T-helper 2 cell (primary cell): Measurements from ENCODE around the gene RPL13A.
"Not testable (repeated sequence)": the region's sequence is repeated elsewhere in the genome, so short reads cannot be mapped to it uniquely, and the experiment has no call there.

ENCODE experiments used
- DNase-seq, 5 experiments: peaks; one replicate each; pipeline versions ENCODE4 v3.0.0 to v3.0.0-alpha.2; 2012 to 2022
- total RNA-seq, 2 donors: gene quantifications; one replicate each; lab custom pipeline; 2026; lab: John Stamatoyannopoulos, UW

Gene RPL13A
- 1,932 to 2,702 reads per million in 2 donors for total RNA-seq

DNA sequence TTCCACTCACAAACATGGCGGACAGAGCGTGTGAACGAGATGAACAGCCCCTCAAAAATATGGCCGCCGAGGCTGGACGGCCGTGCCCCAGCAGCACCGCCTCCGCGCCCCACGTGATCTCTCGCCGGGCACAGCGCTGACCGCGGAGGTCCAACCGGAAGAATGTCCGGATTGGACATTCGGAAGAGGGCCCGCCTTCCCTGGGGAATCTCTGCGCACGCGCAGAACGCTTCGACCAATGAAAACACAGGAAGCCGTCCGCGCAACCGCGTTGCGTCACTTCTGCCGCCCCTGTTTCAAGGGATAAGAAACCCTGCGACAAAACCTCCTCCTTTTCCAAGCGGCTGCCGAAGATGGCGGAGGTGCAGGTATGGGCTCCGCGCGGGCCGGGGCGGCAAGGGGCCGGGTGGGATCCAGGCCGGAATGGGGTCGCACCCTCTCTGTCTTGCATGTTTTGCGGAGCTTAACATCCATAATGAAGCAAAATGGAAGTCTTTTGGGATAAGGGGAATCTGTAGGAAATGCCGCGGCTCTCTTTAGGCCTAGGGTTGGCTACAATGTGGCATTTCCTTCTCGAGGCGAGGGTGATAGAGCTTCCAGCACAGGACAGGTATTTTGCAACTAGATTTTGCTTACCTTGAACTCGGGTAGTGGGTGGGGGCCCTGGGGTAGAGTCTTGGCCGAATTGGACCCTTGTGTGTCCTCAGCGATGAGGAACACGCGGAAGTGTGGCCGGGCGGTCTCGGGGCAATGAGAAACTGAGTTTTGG lies at the start of gene RPL13A:
RPL13A (plus strand) TSS at position 332 of the 769 bp plus-strand sequence; CDS start at position 354, 22 bp downstream.
- peak; percentile 98 to 100 (median 99) for DNase-seq

- DNase-seq: no peak
Measured at GRCh38 chr19:49438261-49438660, 49.1 kb upstream of the RPL13A start.

DNA sequence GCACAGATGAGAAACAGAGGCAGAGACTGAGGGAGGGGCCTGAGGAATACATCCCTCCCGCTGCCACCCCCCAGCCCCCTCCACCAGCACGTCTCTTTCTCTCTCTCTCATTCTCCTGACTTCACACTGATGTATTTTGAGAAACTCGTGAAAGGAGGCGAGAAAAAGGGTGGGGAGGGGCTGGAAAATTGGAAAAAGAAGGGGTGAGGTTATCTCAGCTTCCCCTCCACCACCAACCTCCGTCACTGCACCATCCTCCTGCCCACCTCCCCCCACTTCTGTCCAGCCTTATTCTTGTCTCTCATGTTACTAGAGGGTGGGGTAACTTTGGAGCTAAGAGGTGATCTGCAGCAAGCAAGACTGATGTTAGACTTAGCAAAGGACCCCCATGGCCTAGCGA lies 47.6 kb upstream of the RPL13A start:
- no peak for DNase-seq

GRCh38 chr19:49440439-49441209 lies 46.8 kb upstream of the RPL13A start:
- no peak for DNase-seq

GRCh38 chr19:49441210-49441959 lies 46.0 kb upstream of the RPL13A start, which contains the start of gene SLC17A7:
TSS of gene SLC17A7 (minus strand) at chr19:49441527. CDS start at chr19:49441379, 148 bp downstream.
- DNase-seq: peak in 4 of 5 experiments; percentile 23 to 46 (median 38)

DNA sequence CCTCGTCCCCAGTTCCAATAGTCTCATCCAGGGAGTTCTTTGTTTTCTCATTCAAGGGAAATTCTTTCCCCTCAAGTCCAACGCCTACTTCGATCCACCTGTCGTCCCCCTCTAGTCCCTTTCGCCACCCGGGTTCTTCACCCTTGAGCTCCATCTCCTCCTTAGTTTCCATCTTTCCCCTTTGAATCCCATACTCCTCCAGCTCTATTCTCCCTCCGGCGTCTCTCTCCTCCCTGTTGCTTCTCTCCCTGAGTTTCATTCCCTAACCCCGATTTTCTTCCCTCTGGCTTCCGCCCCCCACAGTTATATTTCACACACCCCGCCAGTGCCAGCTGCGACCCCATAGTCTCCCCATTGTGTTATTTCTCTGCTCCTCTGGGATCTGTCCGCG lies 45.5 kb upstream of the RPL13A start:
- DNase-seq: no peak

DNA sequence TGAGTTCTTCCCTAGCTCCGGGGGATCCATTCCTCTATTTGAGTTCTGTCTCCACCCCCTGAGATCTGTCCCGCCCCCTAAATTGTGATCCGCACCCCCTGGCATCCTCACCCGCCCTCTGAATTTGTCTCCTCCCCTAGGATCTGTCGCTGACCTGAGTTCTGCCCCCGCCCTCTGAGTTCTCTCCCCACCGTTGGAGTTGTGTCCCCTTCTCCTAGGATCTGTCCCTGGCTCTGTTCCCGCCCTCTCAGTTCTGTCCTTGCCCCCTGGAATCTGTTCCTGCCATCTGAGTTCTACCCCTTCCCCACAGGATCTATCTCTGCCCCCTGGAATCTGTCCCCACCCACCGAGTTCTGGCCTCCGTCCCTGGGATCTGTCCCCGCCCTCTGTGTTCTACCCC lies 45.1 kb upstream of the RPL13A start:
- DNase-seq: no peak

- peak in 4 of 5 experiments; percentile 35 to 51 (median 42) for DNase-seq
Measured at GRCh38 chr19:49442771-49443365, 44.5 kb upstream of the RPL13A start.

- DNase-seq: peak; percentile 84 to 95 (median 89)
Measured at GRCh38 chr19:49443366-49444099, 43.9 kb upstream of the RPL13A start.

DNA sequence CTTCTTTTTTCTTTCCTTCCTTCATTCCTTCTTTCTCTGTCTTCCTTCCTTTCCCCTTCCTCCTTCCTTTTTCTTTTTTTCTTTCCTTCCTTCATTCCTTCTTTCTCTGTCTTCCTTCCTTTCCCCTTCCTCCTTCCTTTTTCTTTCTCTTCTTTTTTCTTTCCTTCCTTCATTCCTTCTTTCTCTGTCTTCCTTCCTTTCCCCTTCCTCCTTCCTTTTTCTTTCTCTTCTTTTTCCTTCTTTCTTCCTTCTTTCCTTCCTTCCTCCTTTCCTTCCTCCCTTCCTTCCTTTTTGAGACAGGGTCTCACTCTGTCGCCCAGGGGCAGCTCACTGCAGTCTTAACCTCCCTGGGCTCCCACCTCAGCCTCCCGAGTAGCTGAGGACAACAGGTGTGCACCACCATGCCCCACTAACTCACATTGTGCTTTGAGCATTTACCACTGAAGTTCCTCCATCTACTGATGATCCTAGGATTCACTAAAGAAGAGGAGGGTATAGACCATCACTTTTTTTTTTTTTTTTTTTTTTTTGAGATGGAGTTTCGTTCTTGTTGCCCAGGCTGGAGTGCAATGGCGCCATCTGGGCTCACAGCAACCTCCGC lies 43.2 kb upstream of the RPL13A start:
- DNase-seq: not testable (repeated sequence)

DNA sequence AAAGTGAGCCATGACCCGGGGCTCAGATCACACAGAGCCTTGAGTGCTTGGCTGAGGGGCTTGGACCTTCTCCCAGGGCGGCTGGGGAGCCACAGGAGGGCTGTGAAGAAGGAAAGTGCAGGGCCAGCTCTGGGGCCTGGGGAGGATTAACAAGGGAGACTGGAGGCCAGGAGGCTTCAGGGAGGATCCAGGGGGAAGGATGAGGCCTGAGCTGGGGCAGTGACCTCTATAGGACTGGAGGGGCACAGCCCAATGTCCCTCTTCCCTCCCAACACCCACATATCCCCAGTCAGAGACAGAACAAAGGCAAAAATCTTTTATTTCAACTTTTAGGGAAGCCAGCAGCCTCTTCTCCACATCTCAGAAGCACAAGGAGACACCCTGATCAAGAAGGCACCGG lies 41.4 kb upstream of the RPL13A start:
- no peak for DNase-seq

DNA sequence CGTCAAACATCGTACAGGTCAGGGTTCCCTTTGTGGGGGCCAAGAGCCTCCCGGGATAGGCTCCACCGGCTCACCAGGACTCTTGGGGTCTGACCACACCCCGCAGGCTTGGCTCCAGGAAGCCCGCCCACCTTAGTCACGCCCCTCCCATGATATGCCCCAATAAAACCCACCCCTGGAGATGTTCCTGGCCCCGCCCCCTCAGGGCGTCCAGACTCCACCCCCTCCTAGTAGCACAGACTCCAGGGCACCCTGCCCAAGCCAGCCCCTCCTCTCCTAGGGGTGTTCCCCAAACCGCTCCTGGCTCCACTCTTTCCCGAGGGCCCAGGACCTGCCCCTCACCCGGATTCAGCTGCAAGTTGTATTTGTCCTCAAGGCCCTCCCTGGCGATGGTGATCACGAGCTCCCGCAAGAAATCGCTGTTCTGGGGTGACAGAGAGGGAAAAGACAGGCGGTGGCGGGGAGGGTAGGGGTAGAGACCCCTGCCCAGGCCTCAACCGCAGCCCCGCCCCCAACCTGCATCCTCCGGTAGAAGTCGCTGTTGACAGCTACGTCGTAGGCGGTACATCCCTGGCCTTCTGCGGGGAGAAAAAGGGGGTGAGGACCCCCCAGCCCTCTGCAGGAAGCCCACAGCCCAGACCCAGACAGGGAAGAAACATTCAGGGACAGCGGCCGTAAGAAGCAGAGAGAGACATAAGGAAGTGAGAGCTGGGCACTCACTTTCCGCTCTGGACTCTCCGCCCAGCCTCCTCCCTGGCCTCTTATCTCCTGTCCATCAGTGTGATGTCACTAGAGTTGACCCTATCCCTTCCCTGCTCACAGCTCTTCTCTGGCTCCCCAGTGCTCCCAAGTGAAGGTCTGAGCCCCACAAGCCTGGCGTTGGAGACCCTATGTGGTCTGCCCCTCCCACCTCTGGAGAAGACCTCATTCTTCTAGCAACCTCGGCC lies 39.6 kb upstream of the RPL13A start:
- DNase-seq: peak in 1 of 5 experiments; percentile 26

DNA sequence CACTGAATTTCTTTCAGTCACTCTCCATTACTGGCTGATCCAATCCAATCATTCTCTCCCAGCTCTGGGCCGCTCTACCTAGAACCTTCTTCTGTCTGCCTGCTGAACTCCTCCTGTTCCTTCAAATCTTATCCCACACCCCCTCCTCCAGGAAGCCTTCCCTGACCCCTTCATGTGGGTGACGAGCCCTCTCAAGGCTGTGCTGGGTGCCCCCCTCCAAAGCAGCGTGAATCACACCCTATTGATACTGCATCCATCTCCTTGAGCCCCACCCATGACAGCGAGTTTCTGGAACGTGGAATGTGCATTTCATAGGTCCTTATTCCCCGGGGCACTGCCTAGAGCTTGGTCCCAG lies 39.0 kb upstream of the RPL13A start:
- DNase-seq: no peak

GRCh38 chr19:49450405-49450804 lies 37.0 kb upstream of the RPL13A start:
- no peak for DNase-seq

- peak; percentile 67 to 99 (median 90) for DNase-seq
Measured at GRCh38 chr19:49451430-49452181, 35.8 kb upstream of the RPL13A start, which contains the start of gene PIH1D1. TSS of gene PIH1D1 (minus strand) at chr19:49451814. CDS start at chr19:49451574, 240 bp downstream.

DNA sequence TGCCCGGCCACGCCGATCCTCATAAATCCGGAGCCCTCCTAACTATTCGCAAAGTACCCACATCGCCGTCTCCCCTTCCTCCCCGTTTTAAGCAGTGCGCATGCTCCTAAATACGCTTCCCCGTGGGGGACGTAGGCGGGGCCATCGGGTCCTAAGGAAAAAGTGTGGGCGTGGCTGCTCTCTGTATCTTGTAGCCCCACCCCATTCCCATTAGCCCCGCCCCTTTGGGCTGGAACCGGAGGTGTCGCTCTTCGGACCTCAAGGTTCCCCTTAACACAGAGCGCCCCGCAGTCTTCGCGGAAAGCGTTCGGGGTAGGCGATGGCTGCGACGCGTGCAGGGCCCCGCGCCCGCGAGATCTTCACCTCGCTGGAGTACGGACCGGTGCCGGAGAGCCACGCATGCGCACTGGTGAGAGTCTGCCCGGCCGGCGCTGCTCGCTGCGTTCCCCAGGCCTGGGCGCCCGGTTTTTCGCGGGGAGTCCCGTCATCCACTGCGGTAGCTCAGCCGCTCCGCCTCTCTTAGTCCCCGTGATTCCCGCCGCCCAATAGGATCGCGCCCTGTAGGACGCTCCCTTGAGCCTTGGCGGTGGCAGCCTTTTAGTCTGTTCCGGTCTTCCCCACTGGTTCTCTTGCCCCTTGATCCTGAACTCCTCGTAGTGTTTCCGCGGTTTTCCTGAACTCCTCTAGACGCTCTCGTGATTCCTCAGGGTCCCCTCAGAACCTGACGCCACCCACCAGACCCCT lies 34.2 kb upstream of the RPL13A start, which contains the start of gene ALDH16A1:
ALDH16A1 (plus strand) TSS at position 213 of the 744 bp plus-strand sequence; CDS start at position 320, 107 bp downstream.
- peak; percentile 95 to 99 (median 98) for DNase-seq

- no peak for DNase-seq
Measured at GRCh38 chr19:49453757-49454240, 33.6 kb upstream of the RPL13A start.

GRCh38 chr19:49455773-49456172 lies 31.6 kb upstream of the RPL13A start:
- no peak for DNase-seq
